Mucosa of descending colon (tissue), 3 donors: ENCODE results near the gene MTHFD2. TPM values are rescaled to one million over a fixed set of nuclear protein-coding genes. Genes with fewer than 3 reads are reported as not detected.

Experiments
- ATAC-seq: fragments of 200-7000 bp; cut with Tn5 transposase; one replicate; pipeline ENCODE4 v1.9.1; 2020; ENCODE audit warnings: mild to moderate bottlenecking, moderate library complexity
- DNase-seq, 3 donors: peaks; one replicate each; pipeline ENCODE4 v3.0.0-alpha.2; 2020
- H3K36me3 ChIP-seq: fragments of 200-600 bp; one replicate; pipeline ENCODE4 v1.8.0; 2021; ENCODE audit warnings: low read depth, mild to moderate bottlenecking
- H3K4me1 ChIP-seq: fragments of 200-600 bp; one replicate; pipeline ENCODE4 v1.8.0; 2021; ENCODE audit warnings: low read depth, mild to moderate bottlenecking
- H3K4me3 ChIP-seq: fragments of 200-600 bp; one replicate; pipeline ENCODE4 v1.8.0; 2021; ENCODE audit warnings: mild to moderate bottlenecking
- H3K9me3 ChIP-seq: fragments of 200-600 bp; one replicate; pipeline ENCODE4 v1.8.0; 2021; ENCODE audit warnings: mild to moderate bottlenecking
- intact Hi-C, 2 donors: fragments of 100-400 bp; cut with DNase I in 1 of 2; cut with micrococcal nuclease in 1 of 2; formaldehyde crosslinking; loops; one replicate each; pipeline versions ENCODE4 v1.11.0 to v1.11.1; 2022; cut with DNase I, micrococcal nuclease
- total RNA-seq, 3 donors: library from RNA; stranded (reverse); fragmentation: NEBNext Ultra II Directional in 2 of 3; extraction: Animal tissue kit (Norgen Biotek cat#: 25700) in 2 of 3; gene quantifications; one replicate each; pipeline versions ENCODE4 v1.2.1 to v1.2.4, GENCODE V29; 2021 to 2023
- TF ChIP-seq, protein P1 (sequence below): fragments of 200-600 bp; IDR thresholded peaks from one replicate; pipeline ENCODE4 v1.8.0; 2022; ENCODE audit warnings: antibody characterized with exemption, mild to moderate bottlenecking
- donor health status: DM: no; HTN: no; CAD: no; lungs with moderate emphysema.
- donor health status: DM: no; HTN: no; CAD: no.
- donor health status: DM: no; HTN: yes; CAD: no.

MTHFD2 gene
- total RNA-seq, 3 donors from 2014 or later = 18.6 to 42.2 (median 19.3) TPM

DNA sequence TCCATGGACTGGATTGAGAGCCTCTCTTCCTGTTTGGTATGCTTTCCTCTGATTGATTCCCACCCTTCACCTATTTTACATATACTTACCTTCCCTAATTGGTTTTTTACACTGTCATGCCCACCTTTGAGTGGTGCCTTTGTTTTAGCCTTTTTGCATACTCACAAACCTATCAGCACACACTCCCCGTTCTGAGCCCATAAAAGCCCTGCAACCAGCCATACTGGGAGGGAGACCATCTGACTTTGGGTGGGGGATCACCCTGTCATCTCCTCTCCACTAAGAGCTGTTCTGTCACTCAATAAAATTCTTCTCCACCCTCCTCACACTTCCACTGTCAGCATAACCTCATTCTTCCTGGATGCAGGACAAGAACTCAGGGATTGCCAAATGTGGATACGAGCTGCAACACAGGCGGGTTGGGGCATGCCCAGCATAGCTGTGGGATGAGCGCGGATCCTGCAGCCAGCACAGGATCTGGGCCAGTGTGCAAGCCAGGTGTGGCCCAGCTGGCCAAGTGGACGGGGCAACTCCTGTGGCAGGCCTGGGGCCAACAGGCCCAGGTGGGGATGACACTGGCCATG is 10.3 kb upstream of the MTHFD2 start:
- no peaks in the 10 kb centered on the region for H3K36me3 ChIP-seq
- ATAC-seq = no peak
- TF ChIP-seq, protein P1, sequence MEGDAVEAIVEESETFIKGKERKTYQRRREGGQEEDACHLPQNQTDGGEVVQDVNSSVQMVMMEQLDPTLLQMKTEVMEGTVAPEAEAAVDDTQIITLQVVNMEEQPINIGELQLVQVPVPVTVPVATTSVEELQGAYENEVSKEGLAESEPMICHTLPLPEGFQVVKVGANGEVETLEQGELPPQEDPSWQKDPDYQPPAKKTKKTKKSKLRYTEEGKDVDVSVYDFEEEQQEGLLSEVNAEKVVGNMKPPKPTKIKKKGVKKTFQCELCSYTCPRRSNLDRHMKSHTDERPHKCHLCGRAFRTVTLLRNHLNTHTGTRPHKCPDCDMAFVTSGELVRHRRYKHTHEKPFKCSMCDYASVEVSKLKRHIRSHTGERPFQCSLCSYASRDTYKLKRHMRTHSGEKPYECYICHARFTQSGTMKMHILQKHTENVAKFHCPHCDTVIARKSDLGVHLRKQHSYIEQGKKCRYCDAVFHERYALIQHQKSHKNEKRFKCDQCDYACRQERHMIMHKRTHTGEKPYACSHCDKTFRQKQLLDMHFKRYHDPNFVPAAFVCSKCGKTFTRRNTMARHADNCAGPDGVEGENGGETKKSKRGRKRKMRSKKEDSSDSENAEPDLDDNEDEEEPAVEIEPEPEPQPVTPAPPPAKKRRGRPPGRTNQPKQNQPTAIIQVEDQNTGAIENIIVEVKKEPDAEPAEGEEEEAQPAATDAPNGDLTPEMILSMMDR = no peak
- H3K9me3 ChIP-seq = no peaks in the 10 kb centered on the region
- H3K4me3 ChIP-seq = no peak overlapping the region
- DNase-seq = no peak
- no peaks in the 10 kb centered on the region for H3K4me1 ChIP-seq
- intact Hi-C loops = no loop called here

DNA sequence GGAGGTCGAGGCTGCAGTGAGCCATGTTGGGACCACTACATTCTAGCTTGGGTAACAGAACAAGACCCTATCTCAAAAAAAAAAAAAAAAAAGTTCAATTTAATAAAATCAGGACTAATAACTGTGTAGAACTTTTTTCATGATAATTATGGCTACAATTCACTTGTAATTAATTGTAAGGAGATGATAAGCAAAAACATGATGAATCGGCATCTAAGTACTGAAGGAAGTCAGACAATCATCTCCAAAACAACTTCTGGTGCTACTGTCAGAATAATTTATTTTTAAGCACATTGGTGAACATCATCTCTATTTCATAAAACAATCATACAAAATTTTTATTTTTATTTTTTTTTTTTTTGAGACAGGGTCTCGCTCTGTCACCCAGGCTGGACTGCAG is 9.7 kb upstream of the MTHFD2 start:
- DNase-seq = no peak
- Histone ChIP-seq H3K36me3 (no peaks in the 10 kb centered on the region), H3K4me3 (no peak overlapping the region), H3K4me1 (no peaks in the 10 kb centered on the region), H3K9me3 (no peaks in the 10 kb centered on the region)
- intact Hi-C loops = no loop called here
- ATAC-seq = no peak
- TF ChIP-seq, protein P1 = no peak

DNA sequence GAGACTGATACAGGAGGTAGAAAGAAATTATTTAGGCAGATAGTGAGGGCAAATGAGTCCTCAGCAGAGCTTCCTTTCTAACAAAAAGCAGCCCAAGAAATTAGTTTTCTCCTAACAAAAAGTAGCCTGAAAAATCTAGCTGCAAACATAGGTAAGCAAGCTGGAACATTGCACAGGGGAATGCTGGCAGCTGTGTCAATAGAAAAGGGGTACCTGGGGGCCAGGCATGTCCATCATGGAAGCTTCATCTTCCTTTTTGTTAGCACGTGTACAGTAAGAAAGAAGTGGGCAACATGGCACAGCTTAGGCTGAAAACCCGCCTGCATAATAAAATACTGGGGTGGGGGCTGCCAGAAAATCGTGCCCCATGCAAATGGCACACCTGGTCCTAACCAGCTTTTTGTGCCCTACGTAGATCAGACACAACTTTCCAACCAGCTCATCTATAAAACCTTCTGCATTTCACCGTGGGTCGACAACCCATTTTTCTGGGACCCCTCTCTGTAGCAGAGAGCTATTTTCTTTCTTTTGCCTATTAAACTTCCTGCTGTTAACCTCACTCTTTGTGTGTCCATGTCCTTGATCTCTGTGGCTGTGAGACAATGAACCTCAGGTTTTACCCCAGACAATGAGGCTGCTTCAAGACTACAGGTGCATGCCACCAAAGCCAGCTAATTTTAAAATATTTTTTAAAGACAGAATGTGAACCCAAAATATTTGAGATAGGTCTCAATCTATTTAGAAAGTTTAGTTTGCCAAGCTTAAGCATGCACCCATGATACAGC is 6.6 kb upstream of the MTHFD2 start:
- no peaks in the 10 kb centered on the region for H3K9me3 ChIP-seq
- no peak for DNase-seq
- no peak for ATAC-seq
- intact Hi-C loops = no loop called here
- H3K4me3 ChIP-seq = no peak overlapping the region
- no peaks in the 10 kb centered on the region for H3K36me3 ChIP-seq
- TF ChIP-seq, protein P1 = no peak
- H3K4me1 ChIP-seq = no peaks in the 10 kb centered on the region

DNA sequence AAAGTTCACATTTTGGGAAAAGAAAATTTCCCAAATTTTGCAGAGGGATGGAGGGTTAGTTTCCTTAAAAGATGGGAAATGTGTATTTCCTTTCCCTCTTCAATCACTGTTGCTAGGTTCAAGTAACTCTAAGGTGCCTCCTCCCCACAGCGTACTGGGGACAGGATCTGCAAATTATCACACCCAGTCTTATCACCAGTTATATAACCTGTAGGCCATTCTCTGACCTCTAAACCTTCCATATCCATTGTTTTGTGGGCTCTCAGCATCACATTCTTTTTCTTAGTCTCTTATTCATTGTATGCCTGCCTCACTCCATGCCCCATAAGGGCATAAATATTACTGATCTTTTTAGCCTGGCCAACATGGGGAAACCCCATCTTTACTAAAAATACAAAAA is 3.6 kb upstream of the MTHFD2 start:
- Histone ChIP-seq H3K9me3 (no peaks in the 10 kb centered on the region), H3K4me3 (no peak overlapping the region), H3K4me1 (no peaks in the 10 kb centered on the region), H3K36me3 (no peaks in the 10 kb centered on the region)
- no peak for DNase-seq
- no peak for ATAC-seq
- intact Hi-C loops = no loop called here
- TF ChIP-seq, protein P1 = no peak

DNA sequence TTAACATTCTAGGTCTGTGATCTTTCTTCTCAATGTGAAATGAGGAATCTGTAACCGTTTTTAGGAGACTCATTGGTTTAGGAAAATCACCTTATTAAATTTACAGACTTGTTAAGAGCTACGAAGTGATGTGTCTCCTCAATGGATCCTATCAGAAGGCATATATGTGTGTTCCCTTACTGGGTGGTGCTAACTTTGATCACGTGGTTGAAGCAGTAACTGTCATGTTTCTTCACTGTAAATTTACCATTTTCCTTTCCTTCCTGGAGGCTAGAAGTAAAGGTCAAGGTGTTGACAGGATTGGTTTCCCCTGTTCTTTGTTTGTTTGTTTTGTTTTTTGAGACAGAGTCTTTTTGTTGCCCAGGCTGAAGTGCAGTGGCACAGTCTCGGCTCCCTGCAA is 1.4 kb upstream of the MTHFD2 start:
- TF ChIP-seq, protein P1 = no peak
- no peak for ATAC-seq
- Histone ChIP-seq H3K36me3 (no peaks in the 10 kb centered on the region), H3K4me3 (no peak overlapping the region), H3K4me1 (no peaks in the 10 kb centered on the region), H3K9me3 (no peaks in the 10 kb centered on the region)
- intact Hi-C loops = no loop called here
- DNase-seq = no peak
